ELF-1 (cell line): ENCODE results near the gene ATAD3A.
A peak's percentile ranks its signal among the peaks of the same experiment; 100 is the strongest.
"Not testable (repeated sequence)": the region's sequence is repeated elsewhere in the genome, so short reads cannot be mapped to it uniquely, and the experiment has no call there.

Experiments used
- DNase-seq: peaks from one replicate; pipeline ENCODE4 v3.0.0-alpha.2; 2016; ENCODE audit warnings: low read depth, low spot score

ATAD3A gene

GRCh38 chr1:1554926-1555915 lies 43.3 kb downstream of the ATAD3A start:
- peak; percentile 63 for DNase-seq

GRCh38 chr1:1556505-1556904 lies 44.5 kb downstream of the ATAD3A start:
- DNase-seq, result no peak

- not testable (repeated sequence) for DNase-seq
These were observed 45.0 kb downstream of the ATAD3A start for GRCh38 chr1:1556961-1557360.

GRCh38 chr1:1557688-1558087 lies 45.7 kb downstream of the ATAD3A start:
- not testable (repeated sequence) for DNase-seq

GRCh38 chr1:1558591-1558990 lies 46.6 kb downstream of the ATAD3A start:
- no peak for DNase-seq

GRCh38 chr1:1559066-1559465 lies 47.1 kb downstream of the ATAD3A start:
- no peak for DNase-seq

GRCh38 chr1:1560178-1560577 lies 48.2 kb downstream of the ATAD3A start:
- no peak for DNase-seq

- no peak for DNase-seq
These were observed 50.0 kb downstream of the ATAD3A start for GRCh38 chr1:1561801-1562470.

- DNase-seq, result no peak
These were observed 50.7 kb downstream of the ATAD3A start for GRCh38 chr1:1562556-1563195.

- no peak for DNase-seq
These were observed 51.7 kb downstream of the ATAD3A start for GRCh38 chr1:1563688-1564087.

- no peak for DNase-seq
These were observed 52.3 kb downstream of the ATAD3A start for GRCh38 chr1:1564268-1564667.

- DNase-seq, result no peak
These were observed 53.4 kb downstream of the ATAD3A start for GRCh38 chr1:1565340-1565739.

GRCh38 chr1:1567152-1567875 lies 55.4 kb downstream of the ATAD3A start:
- DNase-seq, result no peak

- peak; percentile 81 for DNase-seq
These were observed 55.9 kb downstream of the ATAD3A start for GRCh38 chr1:1567891-1568291.

- DNase-seq, result no peak
These were observed 57.4 kb downstream of the ATAD3A start for GRCh38 chr1:1569341-1569740.

GRCh38 chr1:1573843-1574720 lies 62.1 kb downstream of the ATAD3A start:
- peak; percentile 62 for DNase-seq

- peak; percentile 94 for DNase-seq
These were observed 63.0 kb downstream of the ATAD3A start, which contains the start of gene SSU72 for GRCh38 chr1:1574721-1575537. SSU72 (minus strand) TSS chr1:1574863; CDS start chr1:1574557, 306 bp downstream.

- no peak for DNase-seq
These were observed 65.5 kb downstream of the ATAD3A start for GRCh38 chr1:1577367-1578011.

GRCh38 chr1:1578371-1578940 lies 66.5 kb downstream of the ATAD3A start:
- no peak for DNase-seq
